GM12875 (cell line): ENCODE results near the gene GALNT15.
A peak's percentile ranks its signal among the peaks of the same experiment; 100 is the strongest.

Experiments used
- H3K4me3 ChIP-seq: one replicate; pipeline ENCODE4 v1.5.1; 2011; ENCODE audit warnings: low read depth, low read length, control low read depth
- TF ChIP-seq, protein P1 (sequence below): IDR thresholded peaks from 2 replicates; pipeline ENCODE4 v1.5.1; 2011; ENCODE audit warnings: low read depth, mild to moderate bottlenecking, control low read depth, inconsistent platforms, low read length, moderate library complexity, borderline replicate concordance; ENCODE audit not compliant: insufficient read depth

GALNT15 gene

DNA sequence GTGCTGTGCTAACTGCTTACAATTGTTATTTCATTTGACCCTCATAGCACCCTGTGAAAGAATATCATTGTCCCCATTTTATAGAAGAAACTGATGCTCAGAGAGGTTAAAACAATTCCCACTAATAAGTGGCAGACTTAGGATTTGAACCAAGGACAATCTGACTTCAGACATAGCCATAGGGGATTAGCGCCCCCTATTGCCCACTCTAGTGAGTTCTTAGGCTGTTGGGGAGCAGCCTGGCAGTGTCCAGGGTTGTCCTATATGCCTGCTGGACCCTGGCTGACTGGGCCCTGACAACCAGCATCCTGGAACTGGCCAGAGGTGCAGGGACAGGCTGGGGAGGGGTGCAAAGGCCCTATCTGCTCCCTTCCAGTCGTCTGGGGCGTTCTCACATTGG is 74.9 kb downstream of the GALNT15 start:
- no peak overlapping the region for H3K4me3 ChIP-seq
- TF ChIP-seq, protein P1, sequence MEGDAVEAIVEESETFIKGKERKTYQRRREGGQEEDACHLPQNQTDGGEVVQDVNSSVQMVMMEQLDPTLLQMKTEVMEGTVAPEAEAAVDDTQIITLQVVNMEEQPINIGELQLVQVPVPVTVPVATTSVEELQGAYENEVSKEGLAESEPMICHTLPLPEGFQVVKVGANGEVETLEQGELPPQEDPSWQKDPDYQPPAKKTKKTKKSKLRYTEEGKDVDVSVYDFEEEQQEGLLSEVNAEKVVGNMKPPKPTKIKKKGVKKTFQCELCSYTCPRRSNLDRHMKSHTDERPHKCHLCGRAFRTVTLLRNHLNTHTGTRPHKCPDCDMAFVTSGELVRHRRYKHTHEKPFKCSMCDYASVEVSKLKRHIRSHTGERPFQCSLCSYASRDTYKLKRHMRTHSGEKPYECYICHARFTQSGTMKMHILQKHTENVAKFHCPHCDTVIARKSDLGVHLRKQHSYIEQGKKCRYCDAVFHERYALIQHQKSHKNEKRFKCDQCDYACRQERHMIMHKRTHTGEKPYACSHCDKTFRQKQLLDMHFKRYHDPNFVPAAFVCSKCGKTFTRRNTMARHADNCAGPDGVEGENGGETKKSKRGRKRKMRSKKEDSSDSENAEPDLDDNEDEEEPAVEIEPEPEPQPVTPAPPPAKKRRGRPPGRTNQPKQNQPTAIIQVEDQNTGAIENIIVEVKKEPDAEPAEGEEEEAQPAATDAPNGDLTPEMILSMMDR: peak; percentile 59; the same call in 1 of the 2 replicates

DNA sequence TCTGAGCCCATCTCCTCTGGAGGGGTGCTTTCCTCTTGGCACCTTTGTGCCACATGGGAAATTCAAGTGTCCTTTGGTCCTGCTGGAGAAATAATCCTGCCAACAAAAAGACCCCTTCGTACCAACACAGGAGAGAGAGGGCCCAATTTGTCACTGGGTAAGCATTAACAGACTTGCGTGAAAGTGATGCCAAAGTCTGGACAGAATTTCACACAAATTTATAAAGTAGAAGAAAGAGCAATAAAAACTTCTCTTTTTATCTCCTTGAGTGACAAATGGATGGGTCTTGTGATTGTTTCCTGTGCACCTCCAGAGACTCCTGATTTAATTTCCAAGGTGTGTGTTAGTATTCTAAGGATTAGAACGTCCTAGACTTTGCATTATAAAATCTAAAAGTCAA is 75.4 kb downstream of the GALNT15 start:
- TF ChIP-seq, protein P1: no peak
- H3K4me3 ChIP-seq: no peak overlapping the region

DNA sequence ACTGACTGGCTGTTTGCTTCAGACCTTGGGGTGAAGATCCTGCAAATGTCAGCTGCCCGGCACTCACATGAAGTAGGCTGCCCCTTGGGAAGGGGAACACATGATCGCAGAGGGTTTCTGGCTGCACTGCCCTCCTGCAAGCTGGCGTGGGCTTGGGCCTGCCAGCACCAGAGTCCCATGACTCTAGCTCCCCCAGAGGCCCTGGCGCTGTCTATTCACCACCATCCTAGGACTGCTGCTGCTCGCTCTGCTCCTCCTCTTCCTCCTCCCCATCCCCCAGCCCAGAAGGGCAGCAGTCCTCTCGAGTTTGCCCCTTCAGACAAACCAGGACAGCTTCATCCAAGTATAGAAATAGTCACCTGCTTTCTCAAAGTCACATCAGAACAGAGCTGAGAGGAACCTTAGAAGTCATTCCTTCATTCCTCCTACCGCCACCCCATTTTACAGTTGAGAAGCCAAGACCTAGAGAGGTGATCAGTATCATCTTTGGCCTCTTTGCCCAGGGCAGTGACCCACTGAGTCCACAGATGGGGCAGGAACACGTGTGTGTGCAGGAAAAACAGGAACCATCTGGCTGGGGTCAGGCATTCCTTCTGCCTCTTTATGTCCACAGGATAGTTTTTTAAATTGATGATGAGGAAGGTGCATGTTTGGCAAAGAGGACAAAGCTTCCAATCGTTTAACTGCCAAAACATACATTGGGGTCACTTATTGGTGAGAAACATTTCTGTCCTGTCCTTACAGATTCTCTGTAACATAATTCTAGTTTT is 77.0 kb downstream of the GALNT15 start:
- no peak overlapping the region for H3K4me3 ChIP-seq
- TF ChIP-seq, protein P1: no peak

DNA sequence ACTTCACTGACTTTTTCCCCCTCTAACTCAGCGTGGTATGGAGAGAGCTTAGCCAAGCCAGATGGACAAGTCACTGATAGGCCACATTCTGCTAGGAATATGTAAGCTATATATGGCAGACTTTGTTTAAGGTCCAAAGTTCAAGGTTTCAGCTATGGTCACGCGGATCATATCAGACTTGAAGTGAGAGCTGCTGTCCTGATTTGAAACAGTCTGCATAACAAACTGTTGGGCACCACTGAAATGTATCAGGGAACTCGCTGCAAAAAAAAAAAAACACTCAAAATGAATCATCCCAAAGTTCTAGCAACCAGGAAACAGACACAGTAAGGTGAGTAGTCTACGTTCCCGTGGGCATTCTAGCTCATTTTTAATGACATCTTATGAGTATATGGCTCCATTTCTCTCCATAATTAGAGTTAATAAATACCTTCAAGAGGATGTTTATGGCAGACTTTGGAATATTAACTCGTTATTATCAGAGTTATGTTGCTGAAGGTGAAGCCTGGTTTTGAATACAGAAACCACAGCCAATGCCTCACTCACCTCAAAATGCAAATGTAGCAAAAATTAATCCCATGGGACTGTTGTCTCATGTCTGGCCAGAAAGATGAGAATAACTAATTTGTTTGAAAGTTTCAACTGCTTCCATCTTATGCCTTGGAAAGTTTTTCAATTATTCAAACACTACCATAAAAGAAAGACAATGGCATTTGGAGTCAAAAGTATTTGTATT is 77.9 kb downstream of the GALNT15 start:
- no peak overlapping the region for H3K4me3 ChIP-seq
- TF ChIP-seq, protein P1: no peak

DNA sequence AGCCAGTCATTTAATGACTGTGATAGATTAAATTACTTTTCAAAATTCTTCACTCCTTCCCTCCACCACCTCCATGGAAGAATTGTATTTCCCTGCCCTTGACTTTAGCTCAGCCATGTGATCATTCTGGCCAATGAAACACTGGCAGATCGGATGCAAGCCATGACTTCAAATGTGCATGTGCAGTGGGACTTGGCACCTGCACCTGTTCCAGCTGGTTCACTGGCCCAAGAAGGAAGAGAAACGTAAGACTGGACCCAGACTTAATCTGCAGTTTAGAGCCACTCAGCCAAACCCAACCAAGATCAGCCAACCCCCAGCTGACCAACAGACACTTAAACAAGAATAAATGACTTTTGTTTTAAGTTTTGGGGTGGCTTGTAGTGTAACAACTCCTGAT is 78.5 kb downstream of the GALNT15 start:
- TF ChIP-seq, protein P1: no peak
- no peak overlapping the region for H3K4me3 ChIP-seq

DNA sequence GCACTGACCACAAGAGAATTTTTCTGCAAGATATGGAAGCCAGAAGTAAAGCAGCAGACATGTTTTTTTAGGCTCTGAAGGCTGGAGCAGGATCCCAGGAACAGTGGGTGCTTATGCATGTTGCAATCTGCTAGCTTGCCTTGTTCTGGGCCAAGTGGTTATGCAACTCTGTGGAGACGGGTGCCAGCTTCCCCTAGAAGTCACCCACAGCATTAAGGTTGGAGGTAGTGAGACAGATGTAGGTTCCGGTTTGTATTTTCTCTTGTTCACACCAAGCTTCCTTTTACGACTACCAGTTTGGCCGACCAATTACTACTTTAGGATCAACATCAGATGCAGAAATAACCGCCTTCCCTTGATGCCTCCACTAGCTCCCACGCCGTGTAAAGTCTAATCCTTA is 79.1 kb downstream of the GALNT15 start:
- no peak overlapping the region for H3K4me3 ChIP-seq
- TF ChIP-seq, protein P1: no peak

DNA sequence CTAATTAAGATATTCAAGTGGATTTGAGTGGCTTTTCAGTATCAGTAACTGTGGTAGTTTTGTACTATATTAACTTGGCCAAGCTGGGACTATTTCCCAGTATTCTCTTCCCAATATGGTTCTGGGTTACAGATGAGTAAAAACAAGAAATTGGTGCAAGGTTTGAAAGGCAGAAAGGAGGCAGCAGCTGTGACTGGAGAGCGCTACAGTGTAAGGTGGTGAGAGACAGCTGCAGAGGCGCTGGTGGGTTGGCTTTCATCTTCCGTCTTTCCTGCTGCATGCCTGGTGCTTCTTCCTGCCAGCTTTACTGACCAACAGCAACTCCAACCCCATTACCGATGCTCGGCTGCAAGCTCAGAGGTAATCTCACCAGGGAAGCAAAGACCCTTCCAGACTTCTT is 80.4 kb downstream of the GALNT15 start:
- TF ChIP-seq, protein P1: no peak
- H3K4me3 ChIP-seq: no peak overlapping the region
